Measurements from ENCODE around the gene A3GALT2.

A3GALT2 gene

GRCh38 chr1:33341190-33341589, 20.3 kb upstream of the A3GALT2 start:
- no peak for DNase-seq (ENCODE audit: low read depth, low spot score)
- ChIA-PET CTCF (interaction anchor here (0.6 to 5.4 kb wide), 4 partner anchors 24 to 129 kb away, joined by 3 to 44 read pairs (median 6); no protein-coding TSS in a partner anchor), POLR2A (interaction anchor here (1.5 kb wide), 1 partner anchor 17 kb away, joined by 4 read pairs; no protein-coding TSS in a partner anchor)
- TF ChIP-seq CTCF (IDR thresholded peaks at IDR 0.05; ENCODE audit: insufficient read depth, low read length, missing control alignments): no peak
- H3K4me3 ChIP-seq (ENCODE audit: low read depth, low read length): no peak overlapping the region

- no peak for TF ChIP-seq CTCF (IDR thresholded peaks at IDR 0.05; ENCODE audit: insufficient read depth, low read length, missing control alignments)
- ChIA-PET CTCF (interaction anchor here (0.9 to 5.4 kb wide), 8 partner anchors 9 to 244 kb away, joined by 4 to 44 read pairs (median 8); no protein-coding TSS in a partner anchor), POLR2A (interaction anchor here (1.3 to 1.7 kb wide), 2 partner anchors 9 to 19 kb away, joined by 3 to 7 read pairs; no protein-coding TSS in a partner anchor)
- H3K4me3 ChIP-seq (ENCODE audit: low read depth, low read length): no peak overlapping the region
- no peak for DNase-seq (ENCODE audit: low read depth, low spot score)
These were observed 18.5 kb upstream of the A3GALT2 start for GRCh38 chr1:33339413-33339812.

GRCh38 chr1:33338440-33339211, 17.7 kb upstream of the A3GALT2 start:
- CTCF ChIA-PET: interaction anchor here (0.8 to 5.4 kb wide), 10 partner anchors 8 to 244 kb away, joined by 3 to 44 read pairs (median 6); no protein-coding TSS in a partner anchor
- no peak for DNase-seq (ENCODE audit: low read depth, low spot score)
- no peak for TF ChIP-seq CTCF (IDR thresholded peaks at IDR 0.05; ENCODE audit: insufficient read depth, low read length, missing control alignments)
- H3K4me3 ChIP-seq (ENCODE audit: low read depth, low read length): no peak overlapping the region
- POLR2A ChIA-PET: interaction anchor here (1.3 to 1.9 kb wide), 3 partner anchors 9 to 19 kb away, joined by 3 to 8 read pairs (median 7); no protein-coding TSS in a partner anchor

GRCh38 chr1:33338048-33338439, 17.1 kb upstream of the A3GALT2 start:
- no peak overlapping the region for H3K4me3 ChIP-seq (ENCODE audit: low read depth, low read length)
- CTCF ChIA-PET: interaction anchor here (0.8 to 5.4 kb wide), 8 partner anchors 10 to 243 kb away, joined by 3 to 44 read pairs (median 8); no protein-coding TSS in a partner anchor
- no peak for TF ChIP-seq CTCF (IDR thresholded peaks at IDR 0.05; ENCODE audit: insufficient read depth, low read length, missing control alignments)
- no peak for DNase-seq (ENCODE audit: low read depth, low spot score)
- POLR2A ChIA-PET: interaction anchor here (1.7 to 1.9 kb wide), 2 partner anchors 8 to 10 kb away, joined by 7 to 8 read pairs; no protein-coding TSS in a partner anchor

GRCh38 chr1:33337441-33337840, 16.5 kb upstream of the A3GALT2 start:
- POLR2A ChIA-PET: interaction anchor here (1.9 kb wide), 1 partner anchor 10 kb away, joined by 8 read pairs; no protein-coding TSS in a partner anchor
- no peak for TF ChIP-seq CTCF (IDR thresholded peaks at IDR 0.05; ENCODE audit: insufficient read depth, low read length, missing control alignments)
- no peak for DNase-seq (ENCODE audit: low read depth, low spot score)
- CTCF ChIA-PET: interaction anchor here (5.4 kb wide), 1 partner anchor 41 kb away, joined by 44 read pairs; no protein-coding TSS in a partner anchor
- H3K4me3 ChIP-seq (ENCODE audit: low read depth, low read length): no peak overlapping the region

- ChIA-PET POLR2A (no interaction called here), CTCF (interaction anchor here (0.9 to 3.1 kb wide), 4 partner anchors 26 to 133 kb away, joined by 3 to 12 read pairs (median 3); no protein-coding TSS in a partner anchor)
- TF ChIP-seq CTCF (IDR thresholded peaks at IDR 0.05; ENCODE audit: insufficient read depth, low read length, missing control alignments): no peak
- no peak overlapping the region for H3K4me3 ChIP-seq (ENCODE audit: low read depth, low read length)
- no peak for DNase-seq (ENCODE audit: low read depth, low spot score)
These were observed 15.7 kb upstream of the A3GALT2 start for GRCh38 chr1:33336580-33336979.
